Inflammatory macrophage treated with lipopolysaccharide for 1 hour (primary cell): ENCODE results near the gene KYNU.
"Not testable (repeated sequence)": the region's sequence is repeated elsewhere in the genome, so short reads cannot be mapped to it uniquely, and the experiment has no call there.

ENCODE experiments used
- DNase-seq, 2 donors: peaks; one replicate each; pipeline ENCODE4 v3.0.0-alpha.2; 2020 to 2022

Gene KYNU

GRCh38 chr2:142920571-142920970 lies 43.1 kb downstream of the KYNU start:
- DNase-seq: no peak

GRCh38 chr2:142926445-142926844 lies 49.0 kb downstream of the KYNU start:
- no peak for DNase-seq

DNA sequence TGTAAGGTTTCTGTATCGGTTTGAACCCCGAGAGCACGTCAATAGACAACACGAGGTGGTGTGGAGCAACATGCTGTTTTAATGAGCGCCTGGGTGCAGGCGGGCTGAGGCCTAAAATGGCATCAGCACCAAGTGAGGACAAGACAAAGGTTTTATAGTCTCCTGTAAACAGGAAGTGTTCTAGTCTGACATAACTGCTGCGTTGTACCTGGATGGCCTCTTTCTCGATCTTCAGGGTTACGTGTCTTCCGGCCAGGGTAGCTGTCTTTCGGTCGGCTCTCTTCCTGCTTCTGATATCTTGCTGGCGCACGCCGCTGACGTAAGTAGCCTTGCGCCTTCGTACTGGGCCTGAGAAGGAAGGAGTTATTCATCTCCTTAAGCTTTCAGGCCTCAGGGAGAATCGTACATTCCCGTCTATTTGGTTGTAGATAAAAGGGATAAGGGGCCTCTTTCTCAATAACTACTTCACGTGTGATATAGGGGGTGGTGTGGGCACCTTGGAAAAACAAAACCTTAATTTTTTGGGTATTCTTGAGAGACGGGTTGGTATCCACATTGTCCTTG lies 53.5 kb downstream of the KYNU start:
- DNase-seq: no peak

DNA sequence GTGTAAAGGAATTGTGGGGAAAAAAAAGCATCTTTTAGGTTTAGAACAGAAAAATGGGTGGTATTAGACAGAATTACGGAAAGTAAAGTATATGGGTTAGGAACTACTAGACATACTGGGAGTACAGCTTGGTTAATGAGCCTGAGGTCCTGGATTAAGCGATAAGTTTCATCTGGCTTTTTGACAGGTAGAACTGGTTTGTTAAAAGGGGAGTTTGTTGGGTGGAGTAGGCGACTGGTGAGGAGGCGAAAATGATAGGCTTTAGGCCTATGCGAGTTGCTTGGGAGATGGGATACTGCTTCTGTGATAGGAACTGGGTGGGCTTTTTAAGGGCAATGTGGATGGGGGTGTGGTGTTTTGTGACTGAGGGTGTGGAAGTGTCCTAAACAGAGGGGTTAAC lies 56.5 kb downstream of the KYNU start:
- DNase-seq: no peak

GRCh38 chr2:142935563-142936089 lies 58.2 kb downstream of the KYNU start:
- DNase-seq: no peak

GRCh38 chr2:142936629-142937028 lies 59.2 kb downstream of the KYNU start:
- no peak for DNase-seq

GRCh38 chr2:142937347-142937746 lies 59.9 kb downstream of the KYNU start:
- no peak for DNase-seq

DNA sequence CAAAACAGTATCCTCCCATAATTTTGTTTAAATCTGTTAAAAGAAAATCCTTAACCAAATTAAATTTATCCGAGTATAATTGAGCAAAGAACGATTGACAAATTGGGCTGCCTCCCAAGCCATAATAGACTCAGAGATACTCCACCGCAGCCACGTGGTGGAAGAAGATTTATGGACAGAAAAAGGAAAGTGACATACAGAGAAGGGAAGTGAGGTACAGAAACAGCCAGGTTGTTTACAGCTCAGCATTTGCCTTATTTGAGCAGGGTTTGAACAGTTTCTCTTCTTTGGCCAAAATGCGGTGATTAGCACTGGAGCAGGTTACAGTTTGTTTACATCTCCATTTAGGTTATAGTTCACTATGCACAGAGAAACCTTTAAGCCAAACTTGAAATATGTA lies 60.8 kb downstream of the KYNU start:
- DNase-seq: no peak

- DNase-seq: peak in 1 of 2 donors; percentile 31
Observed at GRCh38 chr2:142940606-142941223, 63.3 kb downstream of the KYNU start.

- no peak for DNase-seq
Observed at GRCh38 chr2:142942690-142943089, 65.2 kb downstream of the KYNU start.

GRCh38 chr2:142944264-142944663 lies 66.8 kb downstream of the KYNU start:
- DNase-seq: no peak

DNA sequence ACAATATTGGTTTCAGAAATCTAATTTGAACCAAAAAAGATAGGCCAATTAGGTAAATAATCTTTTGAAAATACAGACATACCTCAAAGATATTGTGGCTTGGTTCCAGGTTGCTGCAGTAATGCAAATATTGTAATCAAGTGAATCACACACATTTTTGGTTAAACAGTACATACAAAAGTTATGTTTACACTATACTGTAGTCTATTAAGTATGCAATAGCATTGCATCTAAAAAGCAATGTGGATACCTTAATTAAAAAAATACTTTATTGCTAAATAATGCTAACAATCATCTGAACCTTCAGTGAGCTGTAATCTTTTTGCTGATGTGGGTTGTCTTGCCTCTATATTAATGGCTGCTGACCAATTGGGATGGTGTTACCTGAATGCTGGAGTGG lies 67.3 kb downstream of the KYNU start:
- no peak for DNase-seq

DNA sequence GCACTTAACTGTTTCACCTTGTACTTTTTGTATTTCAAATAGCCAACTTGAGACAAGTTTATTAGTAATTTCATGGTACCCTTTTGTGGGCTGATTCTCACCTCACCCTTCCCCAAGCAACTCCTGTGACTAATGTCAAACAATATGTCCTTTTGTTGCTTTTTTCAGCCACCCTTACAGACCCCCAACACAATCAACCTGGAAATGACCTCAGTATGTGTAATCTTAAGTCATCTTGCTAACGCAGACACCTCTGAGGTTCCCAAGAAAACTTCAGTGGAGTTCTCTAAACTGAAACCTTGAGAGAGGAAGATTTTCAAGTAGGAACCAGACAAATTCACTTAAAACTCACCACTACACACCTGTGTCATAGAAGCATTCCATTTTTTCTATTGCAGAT lies 69.5 kb downstream of the KYNU start:
- DNase-seq: no peak

GRCh38 chr2:142948723-142949122 lies 71.3 kb downstream of the KYNU start:
- DNase-seq: not testable (repeated sequence)

DNA sequence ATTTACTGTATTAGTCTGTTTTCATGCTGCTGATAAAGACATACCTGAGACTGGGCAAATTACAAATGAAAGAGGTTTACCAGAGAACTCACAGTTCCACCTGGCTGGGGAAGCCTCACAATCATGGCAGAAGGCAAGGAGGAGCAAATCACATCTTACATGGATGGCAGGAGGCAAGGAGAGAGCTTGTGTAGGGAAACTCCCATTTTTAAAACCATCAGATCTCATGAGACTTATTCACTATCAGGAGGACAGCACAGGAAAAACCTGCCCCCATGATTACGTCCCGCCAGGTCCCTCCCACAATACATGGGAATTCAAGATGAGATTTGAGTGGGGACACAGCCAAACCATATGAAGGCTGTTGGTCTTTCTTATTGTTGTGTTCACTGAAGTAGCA lies 72.9 kb downstream of the KYNU start:
- DNase-seq: peak in 1 of 2 donors; percentile 45

- DNase-seq: no peak
Observed at GRCh38 chr2:142951190-142952007, 73.9 kb downstream of the KYNU start.

GRCh38 chr2:142952018-142952417 lies 74.6 kb downstream of the KYNU start:
- DNase-seq: no peak

DNA sequence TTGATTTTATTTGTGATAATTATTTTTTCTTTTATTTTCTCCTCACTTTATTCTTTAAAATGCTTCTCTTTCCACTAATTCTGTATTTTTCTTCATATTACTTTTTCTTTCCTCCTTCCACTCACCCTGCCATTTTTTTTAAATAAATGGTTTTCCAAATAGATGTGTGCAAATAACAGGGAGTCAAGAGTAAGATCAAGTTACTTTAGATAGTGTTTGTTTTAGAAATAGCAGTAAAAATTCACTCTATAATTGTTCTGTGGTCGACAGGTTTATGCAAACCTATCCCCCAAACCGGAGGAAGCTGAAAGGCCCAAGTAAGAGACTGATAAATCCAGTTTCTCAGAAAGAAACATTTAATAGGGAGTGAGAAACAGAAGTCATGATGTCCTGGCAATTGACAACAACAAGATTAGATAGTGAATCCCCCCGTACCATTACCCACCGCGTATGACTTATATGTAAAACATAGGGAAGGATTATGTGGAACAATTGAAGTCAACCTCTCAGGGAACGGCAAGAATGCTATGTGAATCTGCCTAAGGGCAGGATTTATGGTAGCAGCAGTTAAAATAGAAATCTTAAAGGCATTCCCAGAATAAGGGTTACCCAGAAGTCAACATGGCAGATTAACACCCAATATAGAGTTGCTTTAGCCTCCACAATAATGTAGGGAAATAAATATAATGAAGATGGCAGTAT lies 75.5 kb downstream of the KYNU start:
- DNase-seq: no peak

- DNase-seq: no peak
Observed at GRCh38 chr2:142954493-142954892, 77.0 kb downstream of the KYNU start.

- DNase-seq: no peak
Observed at GRCh38 chr2:142957144-142957543, 79.7 kb downstream of the KYNU start.

DNA sequence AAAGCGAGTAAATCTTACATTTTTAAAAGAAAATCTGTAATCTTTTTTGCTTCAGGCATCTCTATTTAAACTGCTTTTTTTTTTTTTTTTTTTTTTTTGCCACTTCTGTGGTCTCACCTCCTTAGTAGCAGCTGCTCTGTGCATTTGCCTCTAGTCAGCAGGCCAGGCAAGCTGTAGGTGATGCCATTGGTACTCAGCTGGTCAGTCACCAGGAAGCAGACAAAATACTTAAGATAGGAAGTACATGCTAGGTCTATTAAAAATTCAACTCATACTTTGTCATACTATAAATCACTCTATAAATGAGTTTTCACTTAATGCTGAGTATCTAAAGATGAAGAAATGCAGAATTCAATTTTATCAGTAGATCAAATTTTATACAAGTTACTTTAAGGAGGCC lies 83.7 kb downstream of the KYNU start:
- no peak for DNase-seq

GRCh38 chr2:142965443-142965842 lies 88.0 kb downstream of the KYNU start:
- no peak for DNase-seq

GRCh38 chr2:142966284-142966683 lies 88.8 kb downstream of the KYNU start:
- no peak for DNase-seq
